Measurements from ENCODE around the gene DLX2. TPM values are rescaled to one million over a fixed set of nuclear protein-coding genes. Genes with fewer than 3 reads are reported as not detected.

Gene DLX2
- total RNA-seq, 1 donor from 2014 or later = not detected

GRCh38 chr2:172107690-172108586 lies 5.2 kb upstream of the DLX2 start:
- DNase-seq (ENCODE audit: low read depth in 2 of 2) = no peak

GRCh38 chr2:172106108-172106961 lies 3.6 kb upstream of the DLX2 start:
- peak in 1 of 2 donors; percentile 61 for DNase-seq (ENCODE audit: low read depth in 2 of 2)

- no peak for DNase-seq (ENCODE audit: low read depth in 2 of 2)
These were observed 2.9 kb upstream of the DLX2 start for GRCh38 chr2:172105471-172106107.

- DNase-seq (ENCODE audit: low read depth in 2 of 2) = peak; percentile 68 to 87
These were observed 972 bp upstream of the DLX2 start for GRCh38 chr2:172103471-172104272.

- no peak for DNase-seq (ENCODE audit: low read depth in 2 of 2)
These were observed 794 bp downstream of the DLX2 start for GRCh38 chr2:172101821-172102390.

- DNase-seq (ENCODE audit: low read depth in 2 of 2) = no peak
These were observed 1.5 kb downstream of the DLX2 start for GRCh38 chr2:172100935-172101820.

- no peak for DNase-seq (ENCODE audit: low read depth in 2 of 2)
These were observed 2.4 kb downstream of the DLX2 start for GRCh38 chr2:172100080-172100934.

GRCh38 chr2:172099472-172100079 lies 3.1 kb downstream of the DLX2 start:
- DNase-seq (ENCODE audit: low read depth in 2 of 2) = no peak

GRCh38 chr2:172098650-172099471 lies 3.8 kb downstream of the DLX2 start:
- DNase-seq (ENCODE audit: low read depth in 2 of 2) = peak in 1 of 2 donors; percentile 71

- no peak for DNase-seq (ENCODE audit: low read depth in 2 of 2)
These were observed 4.4 kb downstream of the DLX2 start for GRCh38 chr2:172098287-172098649.

GRCh38 chr2:172097557-172098131 lies 5.1 kb downstream of the DLX2 start:
- no peak for DNase-seq (ENCODE audit: low read depth in 2 of 2)

GRCh38 chr2:172096626-172097547 lies 5.8 kb downstream of the DLX2 start:
- peak in 1 of 2 donors; percentile 52 for DNase-seq (ENCODE audit: low read depth in 2 of 2)

- DNase-seq (ENCODE audit: low read depth in 2 of 2) = no peak
These were observed 6.6 kb downstream of the DLX2 start for GRCh38 chr2:172095905-172096625.

GRCh38 chr2:172095146-172095904 lies 7.4 kb downstream of the DLX2 start:
- peak in 1 of 2 donors; percentile 46 for DNase-seq (ENCODE audit: low read depth in 2 of 2)

Measured in dermis microvascular lymphatic vessel endothelial cell (primary cell).